Nephron (organoid): ENCODE measurements around the gene JAML.
"Not testable (repeated sequence)": the region's sequence is repeated elsewhere in the genome, so short reads cannot be mapped to it uniquely, and the experiment has no call there.

Experiments used
- H3K27ac Mint-ChIP-seq, 3 experiments: 2 replicates each; pipeline ENCODE4 v1.8.0; 2020; ENCODE audit warnings: mixed read lengths in 3 of 3, mild to moderate bottlenecking in 2 of 3, moderate library complexity in 1 of 3
- H3K27me3 Mint-ChIP-seq: 2 replicates; pipeline ENCODE4 v1.8.0; 2021; ENCODE audit warnings: low read depth, mild to moderate bottlenecking, moderate library complexity, mixed read lengths
- H3K36me3 Mint-ChIP-seq: 2 replicates; pipeline ENCODE4 v1.8.0; 2020; ENCODE audit warnings: low read depth, mixed read lengths
- H3K4me1 Mint-ChIP-seq: 2 replicates; pipeline ENCODE4 v1.8.0; 2020; ENCODE audit warnings: mixed read lengths
- H3K4me3 Mint-ChIP-seq, 3 experiments: 2 replicates each; pipeline ENCODE4 v1.8.0; 2020; ENCODE audit warnings: mild to moderate bottlenecking in 3 of 3, mixed read lengths in 3 of 3, moderate library complexity in 2 of 3
- H3K9me3 Mint-ChIP-seq: 2 replicates; pipeline ENCODE4 v1.8.0; 2020; ENCODE audit warnings: mixed read lengths
- CTCF ChIP-seq, 3 experiments: fragments of 200-600 bp; sonication (generic); IDR thresholded peaks; one replicate each; pipeline ENCODE4 v1.5.0; 2021; ENCODE audit warnings: antibody characterized with exemption in 3 of 3; ENCODE audit not compliant: unreplicated experiment in 3 of 3

The JAML gene

GRCh38 chr11:118198370-118198769 lies 26.4 kb downstream of the JAML start:
- H3K36me3 Mint-ChIP-seq, result no peaks in the 10 kb centered on the region
- H3K4me1 Mint-ChIP-seq, result peaks cover 20% of the 10 kb centered on the region
- peak overlapping the region; percentile 48 to 66 (median 57) for H3K27ac Mint-ChIP-seq
- peak overlapping the region in 2 of 3 experiments; percentile 25 to 43 for H3K4me3 Mint-ChIP-seq
- peaks cover 11% of the 10 kb centered on the region for H3K27me3 Mint-ChIP-seq
- peak; percentile 82 to 88 (median 85) for TF ChIP-seq CTCF (IDR thresholded peaks at IDR 0.05; ENCODE audit: unreplicated experiment in 3 of 3)
- H3K9me3 Mint-ChIP-seq, result no peaks in the 10 kb centered on the region

- H3K27ac Mint-ChIP-seq, result peak overlapping the region; percentile 87 to 94 (median 89)
Measured at GRCh38 chr11:118194835-118195627, 29.8 kb downstream of the JAML start.

GRCh38 chr11:118193910-118194566 lies 30.8 kb downstream of the JAML start:
- no peak for TF ChIP-seq CTCF (IDR thresholded peaks at IDR 0.05; ENCODE audit: unreplicated experiment in 3 of 3)
- Mint-ChIP-seq H3K4me1 (peaks cover 20% of the 10 kb centered on the region), H3K9me3 (peaks cover 15% of the 10 kb centered on the region), H3K36me3 (no peaks in the 10 kb centered on the region), H3K27me3 (peaks cover 22% of the 10 kb centered on the region), H3K4me3 (no peak overlapping the region), H3K27ac (peak overlapping the region in 1 of 3 experiments; percentile 87)

More at GRCh38 chr11:118194835-118195627, 29.8 kb downstream of the JAML start:
- no peak for TF ChIP-seq CTCF (IDR thresholded peaks at IDR 0.05; ENCODE audit: unreplicated experiment in 3 of 3)
- Mint-ChIP-seq H3K4me3 (no peak overlapping the region), H3K27me3 (peaks cover 16% of the 10 kb centered on the region), H3K4me1 (peaks cover 20% of the 10 kb centered on the region), H3K36me3 (no peaks in the 10 kb centered on the region), H3K9me3 (peaks cover 12% of the 10 kb centered on the region)

GRCh38 chr11:118192817-118193216 lies 32.0 kb downstream of the JAML start:
- peaks cover 30% of the 10 kb centered on the region for H3K27me3 Mint-ChIP-seq
- H3K36me3 Mint-ChIP-seq, H3K4me3 Mint-ChIP-seq, H3K27ac Mint-ChIP-seq: not testable (repeated sequence)
- peaks cover 15% of the 10 kb centered on the region for H3K9me3 Mint-ChIP-seq
- H3K4me1 Mint-ChIP-seq, result peaks cover 16% of the 10 kb centered on the region

- Mint-ChIP-seq H3K9me3 (peaks cover 15% of the 10 kb centered on the region), H3K4me1 (peaks cover 16% of the 10 kb centered on the region), H3K27me3 (peaks cover 34% of the 10 kb centered on the region)
- not testable (repeated sequence) for H3K36me3 Mint-ChIP-seq, H3K4me3 Mint-ChIP-seq, H3K27ac Mint-ChIP-seq
Measured at GRCh38 chr11:118190942-118191506, 33.8 kb downstream of the JAML start.

GRCh38 chr11:118186346-118187107 lies 38.3 kb downstream of the JAML start:
- TF ChIP-seq CTCF (IDR thresholded peaks at IDR 0.05; ENCODE audit: unreplicated experiment in 3 of 3), result no peak
- Mint-ChIP-seq H3K36me3 (no peaks in the 10 kb centered on the region), H3K4me3 (no peak overlapping the region), H3K9me3 (peaks cover 8% of the 10 kb centered on the region), H3K27me3 (peaks cover 38% of the 10 kb centered on the region), H3K27ac (no peak overlapping the region), H3K4me1 (no peaks in the 10 kb centered on the region)
